Astrocyte (in vitro differentiated cells and primary cell): Measurements from ENCODE around the gene DCST1.

Experiments
- CTCF ChIP-seq: IDR thresholded peaks from 2 replicates; pipeline ENCODE4 v1.5.1; 2011; ENCODE audit warnings: low read depth, mild to moderate bottlenecking, inconsistent platforms, low read length, moderate library complexity; ENCODE audit not compliant: insufficient read depth
- EZH2 ChIP-seq: IDR thresholded peaks from 2 replicates; pipeline ENCODE4 v1.6.1; 2012; ENCODE audit warnings: mild to moderate bottlenecking, low read length, inconsistent platforms; ENCODE audit not compliant: insufficient read depth

DNA sequence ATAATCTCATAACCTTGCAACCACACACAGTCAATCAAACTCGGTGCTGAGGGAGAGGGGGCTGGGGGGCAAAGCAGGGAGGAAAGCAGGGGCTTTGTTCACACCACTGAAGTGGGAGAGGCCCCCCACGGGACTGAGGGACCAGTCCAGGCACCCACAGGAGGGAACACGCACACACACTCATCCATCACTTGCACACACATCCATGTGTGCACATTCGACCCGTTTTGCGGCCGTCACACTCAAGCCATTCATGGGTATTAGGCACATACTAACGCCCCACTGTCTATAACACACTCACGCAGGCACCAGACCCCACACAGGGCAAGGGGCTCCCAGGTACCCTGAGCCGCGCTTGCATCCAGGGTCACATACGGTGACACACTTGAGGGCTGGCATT is 59.0 kb downstream of the DCST1 start:
- no peak for TF ChIP-seq CTCF
- no peak for TF ChIP-seq EZH2
